Suppressor macrophage treated with lipopolysaccharide for 1 hour (primary cell): Measurements from ENCODE around the gene ZBBX.

Experiments used
- DNase-seq, 3 donors: peaks; one replicate each; pipeline ENCODE4 v3.0.0-alpha.2; 2020 to 2022

The ZBBX gene

GRCh38 chr3:167305340-167305890, 74.7 kb downstream of the ZBBX start:
- no peak for DNase-seq

- no peak for DNase-seq
Observed at GRCh38 chr3:167304077-167304476, 76.0 kb downstream of the ZBBX start.

GRCh38 chr3:167302678-167303077, 77.4 kb downstream of the ZBBX start:
- DNase-seq: no peak

- DNase-seq: no peak
Observed at GRCh38 chr3:167300207-167300606, 79.9 kb downstream of the ZBBX start.

GRCh38 chr3:167289435-167289834, 90.7 kb downstream of the ZBBX start:
- DNase-seq: no peak

GRCh38 chr3:167288737-167289136, 91.4 kb downstream of the ZBBX start:
- DNase-seq: no peak

GRCh38 chr3:167287308-167287707, 92.8 kb downstream of the ZBBX start:
- no peak for DNase-seq

- no peak for DNase-seq
Observed at GRCh38 chr3:167274141-167274874, 105.8 kb downstream of the ZBBX start.

GRCh38 chr3:167253037-167253436, 127.1 kb downstream of the ZBBX start:
- no peak for DNase-seq

- DNase-seq: no peak
Observed at GRCh38 chr3:167251678-167252077, 128.4 kb downstream of the ZBBX start.

GRCh38 chr3:167246252-167246651, 133.8 kb downstream of the ZBBX start:
- DNase-seq: no peak

- DNase-seq: no peak
Observed at GRCh38 chr3:167241048-167241845, 138.8 kb downstream of the ZBBX start.

GRCh38 chr3:167228135-167228534, 152.0 kb downstream of the ZBBX start:
- DNase-seq: no peak

GRCh38 chr3:167225821-167226220, 154.3 kb downstream of the ZBBX start:
- DNase-seq: no peak

GRCh38 chr3:167209011-167209410, 171.1 kb downstream of the ZBBX start:
- DNase-seq: no peak

GRCh38 chr3:167203062-167203461, 177.0 kb downstream of the ZBBX start:
- no peak for DNase-seq

- DNase-seq: no peak
Observed at GRCh38 chr3:167198949-167199600, 181.0 kb downstream of the ZBBX start.
